HG02763 (cell line): ENCODE data around the gene TPST1.
"Not testable (repeated sequence)": the region's sequence is repeated elsewhere in the genome, so short reads cannot be mapped to it uniquely, and the experiment has no call there.

Experiments used
- ATAC-seq: cut with Tn5 transposase; IDR thresholded peaks from one replicate; pipeline ENCODE4 v1.9.1; 2021; ENCODE audit warnings: mild to moderate bottlenecking, moderate library complexity; ENCODE audit not compliant: unreplicated experiment

Gene TPST1

GRCh38 chr7:66374141-66374840 is 169.2 kb downstream of the TPST1 start:
- ATAC-seq = not testable (repeated sequence)

DNA sequence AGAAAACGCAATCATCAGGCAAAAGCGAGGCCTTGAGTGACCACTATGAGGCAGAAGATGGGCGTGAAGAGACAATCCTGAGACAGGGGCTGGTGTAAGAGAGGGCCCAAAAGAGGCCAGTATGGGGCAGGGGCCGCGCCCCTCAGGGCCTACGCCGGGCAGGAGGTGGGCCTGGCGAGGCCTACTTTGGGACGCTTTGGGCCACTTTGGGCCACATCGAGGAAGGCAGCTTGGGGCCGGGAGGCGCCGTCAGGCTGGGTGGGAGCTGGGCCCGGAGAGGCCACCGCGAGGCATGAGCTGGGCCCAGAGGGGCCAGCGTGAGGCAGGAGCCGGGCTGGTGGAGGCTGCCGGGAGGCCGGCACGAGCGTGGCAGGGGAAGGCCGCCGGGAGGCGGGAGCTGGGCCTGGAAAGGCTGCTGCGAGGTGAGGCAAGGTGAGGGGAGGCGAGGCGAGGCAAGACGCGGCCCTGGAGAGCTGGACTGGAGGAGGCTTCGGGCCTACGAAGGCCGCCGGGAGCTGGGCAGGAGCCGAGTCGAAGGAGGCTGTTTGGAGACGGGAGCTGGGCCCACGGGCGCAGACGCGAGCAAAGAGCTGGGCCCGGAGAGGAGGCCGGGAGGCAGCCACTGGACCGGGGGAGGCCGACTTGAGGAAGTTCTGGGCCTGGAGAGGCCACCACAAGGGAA is 171.3 kb downstream of the TPST1 start:
- no peak for ATAC-seq

DNA sequence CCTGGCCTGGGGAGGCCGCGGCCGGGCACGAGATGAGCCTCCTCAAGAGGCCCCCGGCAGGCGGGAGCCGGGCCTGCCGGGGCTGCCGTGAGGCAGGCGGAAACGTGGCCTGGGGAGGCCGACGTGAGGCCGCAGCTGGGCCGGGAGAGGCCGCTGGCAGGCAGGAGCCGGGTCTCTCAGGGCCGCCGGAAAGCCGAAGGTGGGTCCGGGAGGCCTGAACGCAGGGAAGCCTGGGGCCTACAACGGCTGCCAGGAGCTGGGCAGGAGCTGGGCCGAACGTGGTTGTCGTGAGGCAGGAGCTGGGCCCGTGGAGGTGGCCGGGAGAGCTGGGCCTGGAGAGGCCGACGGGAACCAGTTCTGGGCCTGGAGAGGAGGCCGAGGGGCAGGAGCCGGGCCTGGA is 171.9 kb downstream of the TPST1 start:
- ATAC-seq = no peak

DNA sequence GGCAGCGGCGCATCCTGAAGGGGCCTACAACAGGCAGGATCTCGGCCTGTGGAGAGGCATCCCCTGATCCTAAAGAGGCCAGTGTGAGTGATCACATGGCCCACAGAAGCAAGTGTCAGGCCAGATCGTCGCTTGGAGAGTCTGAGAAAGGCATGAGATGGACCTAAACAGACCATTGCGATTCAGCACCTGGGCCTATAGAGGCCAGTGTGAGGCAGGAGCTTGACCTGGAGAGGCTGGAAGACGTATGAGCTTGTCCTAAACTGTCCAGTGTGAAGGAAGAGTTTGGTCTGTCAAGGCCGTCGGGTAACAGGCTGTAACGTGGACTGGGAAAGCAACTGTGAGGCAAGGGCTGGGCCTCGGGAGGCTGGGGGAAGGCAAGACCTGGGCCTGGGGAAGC is 172.6 kb downstream of the TPST1 start:
- ATAC-seq = no peak

GRCh38 chr7:66379542-66380160 is 174.5 kb downstream of the TPST1 start:
- ATAC-seq = no peak

- ATAC-seq = no peak
Measured at GRCh38 chr7:66380272-66380888, 175.2 kb downstream of the TPST1 start.

GRCh38 chr7:66382182-66382923 is 177.2 kb downstream of the TPST1 start:
- ATAC-seq = not testable (repeated sequence)

GRCh38 chr7:66385191-66385905 is 180.2 kb downstream of the TPST1 start:
- ATAC-seq = not testable (repeated sequence)

- ATAC-seq = not testable (repeated sequence)
Measured at GRCh38 chr7:66395128-66395571, 190.0 kb downstream of the TPST1 start.

- not testable (repeated sequence) for ATAC-seq
Measured at GRCh38 chr7:66396052-66396451, 190.9 kb downstream of the TPST1 start.

- ATAC-seq = not testable (repeated sequence)
Measured at GRCh38 chr7:66398841-66399240, 193.7 kb downstream of the TPST1 start.

DNA sequence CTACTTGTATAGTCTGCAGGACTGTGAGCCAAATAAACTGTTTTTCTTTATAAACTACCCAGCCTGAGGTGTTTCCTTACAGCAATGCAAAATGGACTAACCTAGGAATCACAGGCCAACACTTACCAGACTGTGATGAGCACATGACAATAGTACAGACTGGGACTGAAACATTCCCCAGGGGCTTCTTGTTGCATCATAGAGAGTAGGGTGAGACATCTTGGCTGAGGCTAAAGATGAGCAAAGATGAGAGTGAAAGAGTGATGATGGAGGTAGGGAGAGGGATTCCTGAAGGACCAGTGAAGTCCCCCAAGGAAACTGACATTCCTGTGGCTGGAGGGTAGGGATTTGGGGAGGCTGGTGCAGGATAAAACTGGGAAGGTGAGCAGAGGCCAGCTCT is 194.4 kb downstream of the TPST1 start:
- ATAC-seq = no peak

- no peak for ATAC-seq
Measured at GRCh38 chr7:66400400-66400799, 195.3 kb downstream of the TPST1 start.

DNA sequence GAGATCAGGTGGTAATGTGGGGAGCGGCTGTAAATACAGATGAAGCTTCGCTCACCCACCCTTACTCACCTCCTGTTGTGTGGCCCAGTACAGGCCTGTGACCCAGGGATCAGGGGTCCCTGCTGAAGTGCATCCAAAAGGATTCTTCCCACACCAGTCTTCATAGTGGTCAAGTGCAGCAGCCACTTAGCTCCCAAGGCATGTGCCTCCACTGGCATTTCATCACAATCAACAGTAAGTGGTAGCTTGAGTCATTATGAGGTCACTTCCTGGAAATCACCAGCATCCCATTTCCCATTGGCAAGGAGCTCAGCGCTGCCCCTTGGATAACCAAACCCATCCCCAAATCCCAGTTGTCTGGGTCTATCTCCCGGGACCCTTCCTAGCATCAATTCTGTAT is 196.0 kb downstream of the TPST1 start:
- ATAC-seq = not testable (repeated sequence)

DNA sequence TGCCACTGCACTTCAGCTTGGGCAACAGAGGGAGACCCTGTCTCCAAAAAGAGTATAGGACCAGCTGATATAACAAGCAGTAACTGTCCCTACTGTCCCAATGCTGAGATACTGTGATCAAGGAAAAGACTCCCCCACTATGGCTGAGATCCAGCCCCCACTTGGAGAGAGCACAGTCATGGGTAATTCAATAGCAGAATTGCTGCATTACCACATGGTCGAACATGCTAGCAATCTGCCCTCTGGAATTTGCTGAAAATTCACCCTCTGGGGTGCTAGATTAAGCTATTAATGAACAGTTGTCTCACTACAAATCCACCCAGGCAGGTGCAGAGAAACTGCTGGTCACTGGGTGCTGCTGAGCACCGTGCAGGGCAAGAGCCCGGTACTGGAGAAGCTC is 196.8 kb downstream of the TPST1 start:
- ATAC-seq = not testable (repeated sequence)

DNA sequence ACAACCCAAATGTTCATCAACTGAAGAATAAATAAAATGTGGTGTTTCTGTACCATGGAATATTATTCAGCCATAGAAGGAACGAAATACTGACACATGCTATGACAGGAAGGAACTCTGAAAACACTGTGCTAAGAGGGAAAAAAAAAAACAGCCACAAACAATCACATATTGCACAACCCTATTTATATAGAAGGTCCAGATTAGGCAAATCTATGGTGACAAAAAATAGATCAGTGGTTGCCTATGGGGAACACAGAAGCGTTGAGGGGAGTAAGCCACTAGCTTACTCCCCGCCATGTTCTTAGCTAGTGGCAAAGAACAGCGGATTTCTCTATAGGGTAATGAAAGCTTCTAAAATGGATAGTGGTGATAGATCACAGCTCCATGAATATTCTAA is 198.4 kb downstream of the TPST1 start:
- no peak for ATAC-seq

DNA sequence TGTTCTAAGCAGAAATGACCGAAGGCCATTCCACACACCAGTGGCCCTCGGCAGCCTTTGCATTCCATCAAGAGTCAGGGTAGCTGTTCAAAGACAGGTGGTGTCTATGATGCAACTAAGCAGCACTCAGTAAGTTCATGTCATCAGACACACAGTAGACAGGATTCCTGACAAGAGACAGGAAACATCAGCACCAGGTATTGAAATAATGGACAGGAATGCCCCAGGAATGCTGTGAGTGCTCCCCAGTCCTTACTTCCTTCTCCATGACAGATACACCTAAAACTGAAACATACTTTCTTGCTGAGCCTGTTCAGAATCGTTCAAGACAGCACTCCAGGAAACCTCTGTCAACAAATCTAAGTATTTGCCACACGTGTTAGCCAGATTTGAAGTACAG is 204.4 kb downstream of the TPST1 start:
- no peak for ATAC-seq
